ENCODE results near the gene GPN1. TPM values are rescaled to one million over a fixed set of nuclear protein-coding genes. Genes with fewer than 3 reads are reported as not detected.

GPN1 gene
- total RNA-seq, 4 donors from 2014 or later = 21.0 to 30.0 (median 25.0) TPM

DNA sequence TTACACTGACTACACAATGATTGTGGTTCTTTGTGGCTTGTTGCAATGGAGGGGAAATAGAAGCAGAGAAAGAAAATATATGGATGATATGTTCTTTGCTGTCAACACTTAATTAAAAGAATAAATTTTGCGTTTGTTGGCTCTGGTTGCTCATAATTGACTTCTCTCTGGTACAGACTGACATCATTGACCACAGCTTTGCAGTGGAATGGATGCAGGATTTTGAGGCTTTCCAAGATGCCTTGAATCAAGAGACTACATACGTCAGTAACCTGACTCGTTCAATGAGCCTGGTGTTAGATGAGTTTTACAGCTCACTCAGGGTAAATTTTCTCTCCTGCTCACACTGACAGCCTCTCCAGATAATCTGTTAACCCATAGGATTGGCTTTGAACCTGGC is 9.9 kb downstream of the GPN1 start:
- H3K27ac ChIP-seq = no peak overlapping the region
- intact Hi-C loops (cut with DNase I; ENCODE audit: low total_unique reads) = no loop called here
- in situ Hi-C loops (cut with MboI; ENCODE audit: low sequenced_read_pairs in 4 of 4) = loop anchor here in 1 of 4 donors (25.0 kb wide), 1 partner anchor 176 kb away; no protein-coding TSS in a partner anchor
- H3K9me3 ChIP-seq = no peaks in the 10 kb centered on the region
- H3K27me3 ChIP-seq = no peaks in the 10 kb centered on the region
- ATAC-seq (no peak), DNase-seq (no peak)
- TF ChIP-seq, protein P1, sequence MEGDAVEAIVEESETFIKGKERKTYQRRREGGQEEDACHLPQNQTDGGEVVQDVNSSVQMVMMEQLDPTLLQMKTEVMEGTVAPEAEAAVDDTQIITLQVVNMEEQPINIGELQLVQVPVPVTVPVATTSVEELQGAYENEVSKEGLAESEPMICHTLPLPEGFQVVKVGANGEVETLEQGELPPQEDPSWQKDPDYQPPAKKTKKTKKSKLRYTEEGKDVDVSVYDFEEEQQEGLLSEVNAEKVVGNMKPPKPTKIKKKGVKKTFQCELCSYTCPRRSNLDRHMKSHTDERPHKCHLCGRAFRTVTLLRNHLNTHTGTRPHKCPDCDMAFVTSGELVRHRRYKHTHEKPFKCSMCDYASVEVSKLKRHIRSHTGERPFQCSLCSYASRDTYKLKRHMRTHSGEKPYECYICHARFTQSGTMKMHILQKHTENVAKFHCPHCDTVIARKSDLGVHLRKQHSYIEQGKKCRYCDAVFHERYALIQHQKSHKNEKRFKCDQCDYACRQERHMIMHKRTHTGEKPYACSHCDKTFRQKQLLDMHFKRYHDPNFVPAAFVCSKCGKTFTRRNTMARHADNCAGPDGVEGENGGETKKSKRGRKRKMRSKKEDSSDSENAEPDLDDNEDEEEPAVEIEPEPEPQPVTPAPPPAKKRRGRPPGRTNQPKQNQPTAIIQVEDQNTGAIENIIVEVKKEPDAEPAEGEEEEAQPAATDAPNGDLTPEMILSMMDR (IDR thresholded peaks at IDR 0.05 in 4 of 5, conservative IDR thresholded peaks at IDR 0.05 in 1 of 5) = no peak
- TF ChIP-seq POLR2A (IDR thresholded peaks at IDR 0.05) = no peak
- no peaks in the 10 kb centered on the region for H3K4me1 ChIP-seq
- H3K4me3 ChIP-seq = no peak overlapping the region
- H3K36me3 ChIP-seq = peaks cover 2 to 95% of the 10 kb centered on the region in 2 donors

DNA sequence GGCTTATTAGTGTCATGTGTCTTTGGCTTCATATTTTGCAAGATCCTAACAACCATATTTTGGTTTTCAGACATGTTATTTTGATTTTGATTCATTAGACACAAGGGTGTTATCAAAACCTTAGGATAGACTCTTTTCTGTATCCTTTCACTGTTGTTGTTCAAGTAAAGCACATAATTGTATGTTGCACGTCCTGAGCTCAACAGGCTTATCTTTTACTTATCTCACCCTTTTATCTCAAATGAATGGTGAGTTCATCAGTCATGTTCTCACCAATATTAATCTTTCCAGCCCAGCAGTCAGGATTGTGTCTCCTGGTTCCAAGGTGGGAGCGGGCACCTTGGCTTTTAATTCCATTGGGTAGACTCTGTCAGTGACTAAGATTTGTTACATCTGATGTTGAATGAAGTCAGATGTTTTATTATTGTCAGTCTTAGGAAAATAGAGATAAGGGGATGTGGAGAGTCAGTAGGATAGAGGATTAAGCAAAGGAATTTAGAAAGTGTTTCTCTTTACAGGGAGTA is 11.9 kb downstream of the GPN1 start:
- Histone ChIP-seq H3K27ac (no peak overlapping the region), H3K4me1 (no peaks in the 10 kb centered on the region), H3K4me3 (no peak overlapping the region), H3K36me3 (peaks cover under 1 to 93% of the 10 kb centered on the region in 2 donors), H3K27me3 (no peaks in the 10 kb centered on the region), H3K9me3 (no peaks in the 10 kb centered on the region)
- no peak for ATAC-seq
- in situ Hi-C loops (cut with MboI; ENCODE audit: low sequenced_read_pairs in 4 of 4) (loop anchor here in 1 of 4 donors (25.0 kb wide), 1 partner anchor 178 kb away; no protein-coding TSS in a partner anchor), intact Hi-C loops (cut with DNase I; ENCODE audit: low total_unique reads) (no loop called here)
- DNase-seq = no peak
- TF ChIP-seq, protein P1 (IDR thresholded peaks at IDR 0.05 in 4 of 5, conservative IDR thresholded peaks at IDR 0.05 in 1 of 5) = no peak
- no peak for TF ChIP-seq POLR2A (IDR thresholded peaks at IDR 0.05)

DNA sequence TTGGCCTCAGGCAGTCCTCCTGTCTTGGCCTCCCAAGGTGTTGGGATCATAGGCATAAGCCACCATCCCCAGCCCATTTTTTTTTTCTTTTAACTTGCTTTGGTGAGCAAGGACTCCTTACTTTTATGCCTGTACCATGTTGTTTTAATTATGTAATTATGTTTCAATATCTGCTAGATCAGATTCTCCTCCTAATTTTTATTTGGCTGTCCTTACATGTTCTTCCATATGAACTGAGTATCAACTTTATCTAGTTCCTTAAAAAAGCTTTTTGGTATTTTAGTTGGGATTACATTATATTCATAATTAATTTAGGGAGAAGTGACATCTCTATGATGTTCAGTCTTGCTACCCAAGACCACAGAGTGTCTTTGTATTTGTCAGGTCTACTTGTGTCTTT is 16.3 kb downstream of the GPN1 start:
- H3K4me1 ChIP-seq = no peaks in the 10 kb centered on the region
- no peak for TF ChIP-seq POLR2A (IDR thresholded peaks at IDR 0.05)
- TF ChIP-seq, protein P1 (IDR thresholded peaks at IDR 0.05 in 4 of 5, conservative IDR thresholded peaks at IDR 0.05 in 1 of 5) = no peak
- ATAC-seq (no peak), DNase-seq (no peak)
- H3K27ac ChIP-seq = no peak overlapping the region
- in situ Hi-C loops (cut with MboI; ENCODE audit: low sequenced_read_pairs in 4 of 4) = loop anchor here in 1 of 4 donors (25.0 kb wide), 1 partner anchor 183 kb away; no protein-coding TSS in a partner anchor
- H3K4me3 ChIP-seq = no peak overlapping the region
- H3K36me3 ChIP-seq = peaks cover 4 to 91% of the 10 kb centered on the region in 2 donors
- H3K27me3 ChIP-seq = no peaks in the 10 kb centered on the region
- no peaks in the 10 kb centered on the region for H3K9me3 ChIP-seq
- intact Hi-C loops (cut with DNase I; ENCODE audit: low total_unique reads) = no loop called here

DNA sequence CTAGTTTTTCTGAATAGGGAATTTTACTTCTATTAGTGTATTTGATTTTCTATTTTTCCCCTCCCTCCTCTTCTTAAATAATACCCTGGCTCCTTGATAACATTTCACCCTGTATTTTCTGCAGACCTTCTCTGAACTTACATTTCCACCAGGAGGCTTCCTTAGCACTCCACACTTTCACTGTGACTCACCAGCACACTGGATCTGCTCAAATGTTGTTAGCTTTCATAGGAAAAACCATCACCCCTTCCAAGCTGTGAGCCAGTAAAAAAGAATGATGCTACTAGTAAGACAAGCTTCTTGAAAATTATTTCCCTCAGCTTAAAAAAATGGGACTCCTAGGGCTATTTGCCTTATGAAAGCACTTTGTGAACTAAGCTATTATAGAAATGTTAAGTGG is 18.4 kb downstream of the GPN1 start:
- H3K4me1 ChIP-seq = no peaks in the 10 kb centered on the region
- ATAC-seq = no peak
- in situ Hi-C loops (cut with MboI; ENCODE audit: low sequenced_read_pairs in 4 of 4) (loop anchor here in 1 of 4 donors (25.0 kb wide), 1 partner anchor 185 kb away; no protein-coding TSS in a partner anchor), intact Hi-C loops (cut with DNase I; ENCODE audit: low total_unique reads) (no loop called here)
- no peaks in the 10 kb centered on the region for H3K9me3 ChIP-seq
- TF ChIP-seq POLR2A (IDR thresholded peaks at IDR 0.05) = no peak
- TF ChIP-seq, protein P1 (IDR thresholded peaks at IDR 0.05 in 4 of 5, conservative IDR thresholded peaks at IDR 0.05 in 1 of 5) = no peak
- H3K4me3 ChIP-seq = no peak overlapping the region
- no peak for DNase-seq
- H3K27ac ChIP-seq = no peak overlapping the region
- H3K27me3 ChIP-seq = no peaks in the 10 kb centered on the region
- peaks cover 4 to 91% of the 10 kb centered on the region in 2 donors for H3K36me3 ChIP-seq

Data from gastrocnemius medialis (tissue), 4 donors.